Esophagus squamous epithelium (tissue), 5 donors: ENCODE data around the gene TSPAN5. TPM values are rescaled to one million over a fixed set of nuclear protein-coding genes. Genes with fewer than 3 reads are reported as not detected.
A peak's percentile ranks its signal among the peaks of the same experiment; 100 is the strongest.
"Not testable (repeated sequence)": the region's sequence is repeated elsewhere in the genome, so short reads cannot be mapped to it uniquely, and the experiment has no call there.

Experiments used
- DNase-seq: peaks from one replicate; lab custom pipeline; 2025; lab: John Stamatoyannopoulos, UW
- H3K27ac ChIP-seq, 4 donors: fragments of 200-600 bp; sonication (generic); one replicate each; pipeline ENCODE4 v1.5.1; 2016 to 2019; ENCODE audit warnings: mild to moderate bottlenecking in 1 of 4
- H3K27me3 ChIP-seq, 4 donors: fragments of 200-600 bp; sonication (generic); 1 replicate in 3 of 4; 2 replicates in 1 of 4; pipeline versions ENCODE4 v1.5.1 to v1.6.0; 2017 to 2021; ENCODE audit warnings: antibody characterized with exemption in 1 of 4
- H3K36me3 ChIP-seq, 3 donors: fragments of 200-600 bp; sonication (generic); one replicate each; pipeline ENCODE4 v1.5.1; 2016 to 2019
- H3K4me1 ChIP-seq, 3 donors: fragments of 200-600 bp; sonication (generic); one replicate each; pipeline ENCODE4 v1.5.1; 2017 to 2019
- H3K4me3 ChIP-seq, 4 donors: fragments of 200-600 bp; sonication (generic); 1 replicate in 3 of 4; 2 replicates in 1 of 4; pipeline ENCODE4 v1.5.1; 2016 to 2019; ENCODE audit warnings: mild to moderate bottlenecking in 2 of 4, moderate library complexity in 1 of 4
- H3K9me3 ChIP-seq, 3 donors: fragments of 200-600 bp; sonication (generic); one replicate each; pipeline ENCODE4 v1.5.1; 2016 to 2019
- POLR2A ChIP-seq, 4 donors: fragments of 450-650 bp; IDR thresholded peaks; one replicate each; pipeline ENCODE4 v1.6.1; 2017; ENCODE audit warnings: antibody characterized with exemption in 4 of 4, mild to moderate bottlenecking in 4 of 4, moderate library complexity in 3 of 4
- WGBS, 2 donors: methylation state at CpG; one replicate each; pipeline ENCODE4 v1.1.5; 2018; 5-methylcytosine and 5-hydroxymethylcytosine counted together
- intact Hi-C: fragments of 100-400 bp; cut with DNase I; formaldehyde crosslinking; loops from one replicate; pipeline ENCODE4 v1.15.0; 2022
- total RNA-seq, 4 donors: library from RNA; depleted of rRNA; stranded (reverse); fragments of >200 nt; gene quantifications; one replicate each; pipeline ENCODE4 v1.1.0, GENCODE V29; 2016
- TF ChIP-seq, protein P1 (sequence below), 6 experiments: fragments of 450-650 bp in 4 of 6; fragments of 200-600 bp in 2 of 6; sonication (generic) in 2 of 6; IDR thresholded peaks; one replicate each; pipeline ENCODE4 v1.5.1; 2016 to 2019; ENCODE audit warnings: antibody characterized with exemption in 6 of 6, mild to moderate bottlenecking in 4 of 6, moderate library complexity in 4 of 6
- donor health status: DM: yes; HTN: yes; CAD: no.

Gene TSPAN5
- total RNA-seq, 4 donors from 2014 or later = 10.9 to 19.0 (median 13.9) TPM

- TF ChIP-seq, protein P1, sequence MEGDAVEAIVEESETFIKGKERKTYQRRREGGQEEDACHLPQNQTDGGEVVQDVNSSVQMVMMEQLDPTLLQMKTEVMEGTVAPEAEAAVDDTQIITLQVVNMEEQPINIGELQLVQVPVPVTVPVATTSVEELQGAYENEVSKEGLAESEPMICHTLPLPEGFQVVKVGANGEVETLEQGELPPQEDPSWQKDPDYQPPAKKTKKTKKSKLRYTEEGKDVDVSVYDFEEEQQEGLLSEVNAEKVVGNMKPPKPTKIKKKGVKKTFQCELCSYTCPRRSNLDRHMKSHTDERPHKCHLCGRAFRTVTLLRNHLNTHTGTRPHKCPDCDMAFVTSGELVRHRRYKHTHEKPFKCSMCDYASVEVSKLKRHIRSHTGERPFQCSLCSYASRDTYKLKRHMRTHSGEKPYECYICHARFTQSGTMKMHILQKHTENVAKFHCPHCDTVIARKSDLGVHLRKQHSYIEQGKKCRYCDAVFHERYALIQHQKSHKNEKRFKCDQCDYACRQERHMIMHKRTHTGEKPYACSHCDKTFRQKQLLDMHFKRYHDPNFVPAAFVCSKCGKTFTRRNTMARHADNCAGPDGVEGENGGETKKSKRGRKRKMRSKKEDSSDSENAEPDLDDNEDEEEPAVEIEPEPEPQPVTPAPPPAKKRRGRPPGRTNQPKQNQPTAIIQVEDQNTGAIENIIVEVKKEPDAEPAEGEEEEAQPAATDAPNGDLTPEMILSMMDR (IDR thresholded peaks at IDR 0.05) = no peak
- no peak for TF ChIP-seq POLR2A (IDR thresholded peaks at IDR 0.05)
- Histone ChIP-seq H3K27me3 (no peaks in the 10 kb centered on the region), H3K9me3 (no peaks in the 10 kb centered on the region), H3K4me3 (no peak overlapping the region), H3K36me3 (peaks cover 0 to 6% (median 0%) of the 10 kb centered on the region in 3 donors), H3K4me1 (peaks cover 0 to 57% (median 3%) of the 10 kb centered on the region in 3 donors), H3K27ac (peak overlapping the region in 2 of 4 donors; percentile 14 to 31)
- intact Hi-C loops = no loop called here
- no peak for DNase-seq
- 67% methylated on average over 10 of the region's 10 CpGs for WGBS, 2 donors
Observed at GRCh38 chr4:98482847-98483806, 175.3 kb downstream of the TSPAN5 start.

DNA sequence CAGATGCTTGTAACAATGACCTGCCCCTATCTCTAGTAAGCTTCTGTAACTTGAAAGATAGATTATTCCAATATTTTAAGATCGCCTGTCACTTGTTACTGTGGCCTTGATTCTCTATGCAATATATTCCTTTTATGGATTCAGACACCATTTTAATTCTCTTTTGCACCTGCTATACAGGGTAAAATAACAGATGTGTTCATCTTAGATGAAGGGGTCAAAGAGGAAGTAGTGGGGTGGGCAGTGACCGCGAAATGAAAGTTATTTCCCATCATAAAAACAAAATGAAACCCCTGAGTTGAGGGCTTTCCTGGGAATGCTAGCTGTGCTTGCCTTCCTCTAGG is 175.9 kb downstream of the TSPAN5 start:
- no peak for DNase-seq
- TF ChIP-seq, protein P1 (IDR thresholded peaks at IDR 0.05) = no peak
- no peak for TF ChIP-seq POLR2A (IDR thresholded peaks at IDR 0.05)

GRCh38 chr4:98481167-98481566 is 177.2 kb downstream of the TSPAN5 start:
- WGBS, 2 donors = 51 to 63% methylated on average over 2 to 3 of the region's 3 CpGs
- H3K27me3 ChIP-seq = no peaks in the 10 kb centered on the region
- H3K36me3 ChIP-seq = peaks cover 0 to 23% (median 0%) of the 10 kb centered on the region in 3 donors
- TF ChIP-seq, protein P1 (IDR thresholded peaks at IDR 0.05) = no peak
- TF ChIP-seq POLR2A (IDR thresholded peaks at IDR 0.05) = no peak
- H3K27ac ChIP-seq = no peak overlapping the region
- peaks cover 0 to 59% (median 3%) of the 10 kb centered on the region in 3 donors for H3K4me1 ChIP-seq
- no peaks in the 10 kb centered on the region for H3K9me3 ChIP-seq
- no peak overlapping the region for H3K4me3 ChIP-seq
- DNase-seq = no peak
- intact Hi-C loops = no loop called here

More for the DNA sequence above, 175.9 kb downstream of the TSPAN5 start:
- intact Hi-C loops = no loop called here
- Histone ChIP-seq H3K4me1 (peaks cover 0 to 59% (median 3%) of the 10 kb centered on the region in 3 donors), H3K27me3 (no peaks in the 10 kb centered on the region), H3K27ac (no peak overlapping the region), H3K4me3 (no peak overlapping the region), H3K9me3 (no peaks in the 10 kb centered on the region), H3K36me3 (peaks cover 0 to 11% (median 0%) of the 10 kb centered on the region in 3 donors)
- WGBS, 2 donors = 78 to 79% methylated on average over 3 of the region's 3 CpGs

DNA sequence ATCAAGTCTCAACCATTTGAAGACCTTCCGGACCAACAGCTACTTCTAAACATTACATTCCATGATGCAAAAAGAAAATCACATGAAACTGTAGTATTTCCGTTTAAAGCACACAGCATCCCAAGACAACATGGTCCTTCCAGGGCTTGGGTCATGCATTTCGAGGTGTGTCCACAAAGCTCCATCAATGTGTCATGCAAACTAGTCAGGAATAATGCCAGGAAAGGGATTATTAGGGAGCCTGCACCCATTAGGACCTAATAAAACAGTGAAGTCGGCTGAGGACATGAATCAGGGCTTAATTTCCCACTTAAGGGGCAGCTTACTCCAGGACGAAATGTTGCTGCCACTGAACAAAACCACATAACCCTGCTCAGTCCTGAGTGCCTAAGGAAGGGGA is 177.9 kb downstream of the TSPAN5 start:
- H3K36me3 ChIP-seq = peaks cover 0 to 29% (median 0%) of the 10 kb centered on the region in 3 donors
- H3K27me3 ChIP-seq = no peaks in the 10 kb centered on the region
- no peak for DNase-seq
- intact Hi-C loops = no loop called here
- TF ChIP-seq, protein P1 (IDR thresholded peaks at IDR 0.05) = no peak
- TF ChIP-seq POLR2A (IDR thresholded peaks at IDR 0.05) = no peak
- 48 to 53% methylated on average over 4 to 5 of the region's 5 CpGs for WGBS, 2 donors
- peak overlapping the region in 2 of 4 donors; percentile 60 to 62 for H3K27ac ChIP-seq
- no peaks in the 10 kb centered on the region for H3K9me3 ChIP-seq
- peaks cover 0 to 59% (median 3%) of the 10 kb centered on the region in 3 donors for H3K4me1 ChIP-seq
- H3K4me3 ChIP-seq = no peak overlapping the region

DNA sequence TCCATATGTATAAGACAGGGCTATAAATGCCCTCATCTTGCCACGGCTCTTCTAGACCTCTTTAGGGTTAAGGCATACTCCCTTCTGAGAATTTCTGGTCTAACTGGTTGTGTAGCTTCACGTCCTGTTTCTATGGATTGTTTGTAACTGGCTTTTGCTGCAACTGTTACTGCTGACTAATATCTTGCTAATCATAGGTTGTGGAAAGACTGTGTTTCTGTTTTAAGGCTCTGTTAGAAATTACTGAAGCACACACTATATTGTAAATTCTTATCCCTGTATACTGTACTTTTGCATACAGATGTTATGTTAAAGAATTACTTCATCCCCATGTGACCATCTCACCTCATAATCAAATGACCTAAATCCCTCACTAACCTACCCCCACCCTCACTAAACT is 178.8 kb downstream of the TSPAN5 start:
- H3K4me3 ChIP-seq, H3K9me3 ChIP-seq, DNase-seq, H3K27me3 ChIP-seq, intact Hi-C loops: not testable (repeated sequence)
- H3K4me1 ChIP-seq = peaks cover 2 to 64% (median 3%) of the 10 kb centered on the region in 3 donors
- WGBS, 2 donors = 30 to 31% methylated on average over 2 of the region's 2 CpGs
- H3K36me3 ChIP-seq = peaks cover 0 to 39% (median 0%) of the 10 kb centered on the region in 3 donors
- peak overlapping the region; percentile 8 to 62 (median 46) for H3K27ac ChIP-seq
